A673 (cell line): ENCODE results near the gene SNX32. TPM values are rescaled to one million over a fixed set of nuclear protein-coding genes. Genes with fewer than 3 reads are reported as not detected.

Source experiments
- BruUV-seq: library from RNA; stranded (reverse); fragments of 400-500 nt; replicated peaks from 2 replicates; lab custom pipeline; 2021; lab: Mats Ljungman, UMichigan
- CTCF ChIA-PET: fragments of 300-600 bp; sonication (Branson Sonifier 250); formaldehyde crosslinking; loops from one replicate; lab custom pipeline; 2022; ENCODE audit warnings: antibody characterized with exemption; lab: Charles Lee
- POLR2A ChIA-PET: fragments of 300-600 bp; sonication (Branson Sonifier 250); formaldehyde crosslinking; loops from one replicate; lab custom pipeline; 2022; ENCODE audit warnings: antibody characterized with exemption; ENCODE audit not compliant: low non-redundant PET; lab: Charles Lee
- DNase-seq: peaks from one replicate; pipeline ENCODE4 v3.0.0-alpha.2; 2015; ENCODE audit warnings: low spot score
- H3K27ac ChIP-seq: fragments of 200-600 bp; sonication (generic); 2 replicates; pipeline ENCODE4 v1.5.1; 2016; ENCODE audit warnings: mixed run types, low read depth, mild to moderate bottlenecking, mixed read lengths, antibody characterized with exemption, low read length; ENCODE audit not compliant: poor library complexity, severe bottlenecking
- H3K27me3 ChIP-seq: fragments of 200-600 bp; sonication (generic); replicated peaks from 2 replicates; pipeline ENCODE4 v1.6.1; 2017; ENCODE audit warnings: mixed run types, low read depth, mild to moderate bottlenecking, mixed read lengths, antibody characterized with exemption, low read length; ENCODE audit not compliant: insufficient read depth, poor library complexity
- H3K36me3 ChIP-seq: fragments of 200-600 bp; sonication (generic); 2 replicates; pipeline ENCODE4 v1.6.1; 2016; ENCODE audit warnings: mixed run types, mild to moderate bottlenecking, mixed read lengths, antibody characterized with exemption, low read length; ENCODE audit not compliant: insufficient read depth, poor library complexity, severe bottlenecking
- H3K4me1 ChIP-seq: fragments of 200-600 bp; sonication (generic); 2 replicates; pipeline ENCODE4 v1.6.1; 2017; ENCODE audit warnings: mixed run types, mild to moderate bottlenecking, mixed read lengths, antibody characterized with exemption, low read length; ENCODE audit not compliant: insufficient read depth, poor library complexity, severe bottlenecking
- H3K4me3 ChIP-seq: fragments of 200-600 bp; sonication (generic); 2 replicates; pipeline ENCODE4 v1.5.1; 2016; ENCODE audit warnings: low read depth, mixed run types, mild to moderate bottlenecking, mixed read lengths, low read length; ENCODE audit not compliant: poor library complexity, severe bottlenecking
- H3K9me3 ChIP-seq: fragments of 200-600 bp; sonication (generic); 2 replicates; pipeline ENCODE4 v1.6.1; 2016; ENCODE audit warnings: mixed run types, low read depth, mild to moderate bottlenecking, mixed read lengths, antibody characterized with exemption, low read length; ENCODE audit not compliant: poor library complexity, severe bottlenecking
- CTCF ChIP-seq: fragments of 300-800, 200-600 bp; sonication (generic); conservative IDR thresholded peaks from 2 replicates; pipeline ENCODE4 v1.5.1; 2017; ENCODE audit warnings: low read depth, mild to moderate bottlenecking, antibody characterized with exemption, low read length, moderate library complexity, mixed read lengths
- EZH2 ChIP-seq: fragments of 200-600 bp; sonication (generic); IDR thresholded peaks from 2 replicates; pipeline ENCODE4 v1.6.1; 2017; ENCODE audit warnings: borderline replicate concordance, low read depth, mild to moderate bottlenecking, mixed read lengths, antibody characterized with exemption, low read length; ENCODE audit not compliant: poor library complexity, severe bottlenecking
- intact Hi-C: fragments of 100-400 bp; cut with micrococcal nuclease; formaldehyde crosslinking; loops from one replicate; pipeline ENCODE4 v1.10.0; 2022; ENCODE audit not compliant: unreplicated experiment
- total RNA-seq: library from RNA; stranded (reverse); gene quantifications from 2 replicates; pipeline ENCODE4 v1.2.3, GENCODE V29; 2021

The SNX32 gene
- total RNA-seq, 1 experiment from 2014 or later = 2.1 TPM

GRCh38 chr11:65849771-65850216 is 16.0 kb downstream of the SNX32 start:
- Histone ChIP-seq H3K4me1 (no peaks in the 10 kb centered on the region), H3K36me3 (peaks cover 37% of the 10 kb centered on the region), H3K4me3 (no peak overlapping the region), H3K9me3 (no peaks in the 10 kb centered on the region), H3K27me3 (no peaks in the 10 kb centered on the region), H3K27ac (no peak overlapping the region)
- POLR2A ChIA-PET = interaction anchor here (0.5 to 0.9 kb wide), 2 partner anchors 10 to 12 kb away, joined by 3 read pairs; no protein-coding TSS in a partner anchor
- TF ChIP-seq CTCF = no peak
- TF ChIP-seq EZH2 = no peak
- CTCF ChIA-PET = interaction anchor here (0.8 kb wide), 1 partner anchor 34 kb away, joined by 3 read pairs; no protein-coding TSS in a partner anchor
- no peak for DNase-seq
- BruUV-seq = no TSS peak
- intact Hi-C loops = no loop called here

- intact Hi-C loops = no loop called here
- POLR2A ChIA-PET = interaction anchor here (0.5 to 0.9 kb wide), 2 partner anchors 9 to 13 kb away, joined by 3 read pairs; no protein-coding TSS in a partner anchor
These were observed 16.7 kb downstream of the SNX32 start for GRCh38 chr11:65850217-65851082.

More at GRCh38 chr11:65850217-65851082, 16.7 kb downstream of the SNX32 start:
- CTCF ChIA-PET = interaction anchor here (0.8 to 1.2 kb wide), 2 partner anchors 34 to 38 kb away, joined by 3 to 5 read pairs; partner anchors contain the start of gene FIBP
- Histone ChIP-seq H3K27me3 (no peaks in the 10 kb centered on the region), H3K36me3 (peaks cover 44% of the 10 kb centered on the region), H3K9me3 (no peaks in the 10 kb centered on the region), H3K4me3 (no peak overlapping the region), H3K27ac (no peak overlapping the region), H3K4me1 (no peaks in the 10 kb centered on the region)
- peak; percentile 11 for DNase-seq
- no TSS peak for BruUV-seq
- TF ChIP-seq EZH2 (no peak), CTCF (no peak)
